NCI-H69 (cell line): ENCODE measurements around the gene BICC1.

Experiments used
- DNase-seq: peaks from one replicate; lab custom pipeline; 2025; lab: John Stamatoyannopoulos, UW

BICC1 gene

GRCh38 chr10:58647376-58648112, 134.9 kb downstream of the BICC1 start:
- no peak for DNase-seq

- DNase-seq, result no peak
Measured at GRCh38 chr10:58648131-58648530, 135.5 kb downstream of the BICC1 start.

- peak; percentile 90 for DNase-seq
Measured at GRCh38 chr10:58651040-58651439, 138.4 kb downstream of the BICC1 start.

- DNase-seq, result no peak
Measured at GRCh38 chr10:58651742-58652141, 139.1 kb downstream of the BICC1 start.

- DNase-seq, result no peak
Measured at GRCh38 chr10:58653139-58653538, 140.5 kb downstream of the BICC1 start.

GRCh38 chr10:58660575-58661255, 148.0 kb downstream of the BICC1 start:
- peak; percentile 20 for DNase-seq

GRCh38 chr10:58661336-58661735, 148.7 kb downstream of the BICC1 start:
- no peak for DNase-seq

GRCh38 chr10:58661902-58662301, 149.2 kb downstream of the BICC1 start:
- no peak for DNase-seq

- DNase-seq, result no peak
Measured at GRCh38 chr10:58662314-58662713, 149.6 kb downstream of the BICC1 start.

- no peak for DNase-seq
Measured at GRCh38 chr10:58665361-58665760, 152.7 kb downstream of the BICC1 start.

- DNase-seq, result no peak
Measured at GRCh38 chr10:58666024-58666423, 153.4 kb downstream of the BICC1 start.

GRCh38 chr10:58667658-58668310, 155.1 kb downstream of the BICC1 start:
- DNase-seq, result no peak

- peak; percentile 44 for DNase-seq
Measured at GRCh38 chr10:58672845-58673244, 160.2 kb downstream of the BICC1 start.

GRCh38 chr10:58674251-58674650, 161.6 kb downstream of the BICC1 start:
- DNase-seq, result no peak

GRCh38 chr10:58675321-58675720, 162.6 kb downstream of the BICC1 start:
- DNase-seq, result no peak

GRCh38 chr10:58691528-58691927, 178.9 kb downstream of the BICC1 start:
- DNase-seq, result no peak

GRCh38 chr10:58693919-58694318, 181.2 kb downstream of the BICC1 start:
- DNase-seq, result no peak

GRCh38 chr10:58695022-58695421, 182.3 kb downstream of the BICC1 start:
- no peak for DNase-seq

- DNase-seq, result no peak
Measured at GRCh38 chr10:58696736-58697135, 184.1 kb downstream of the BICC1 start.

- DNase-seq, result peak; percentile 19
Measured at GRCh38 chr10:58697691-58698090, 185.0 kb downstream of the BICC1 start.

- DNase-seq, result peak; percentile 86
Measured at GRCh38 chr10:58698777-58699356, 186.2 kb downstream of the BICC1 start.

GRCh38 chr10:58700591-58700990, 187.9 kb downstream of the BICC1 start:
- DNase-seq, result peak; percentile 60
